ENCODE data around the gene B4GALT7.

B4GALT7 gene

GRCh38 chr5:177604116-177604521 is 4.2 kb downstream of the B4GALT7 start:
- TF ChIP-seq, protein P1, sequence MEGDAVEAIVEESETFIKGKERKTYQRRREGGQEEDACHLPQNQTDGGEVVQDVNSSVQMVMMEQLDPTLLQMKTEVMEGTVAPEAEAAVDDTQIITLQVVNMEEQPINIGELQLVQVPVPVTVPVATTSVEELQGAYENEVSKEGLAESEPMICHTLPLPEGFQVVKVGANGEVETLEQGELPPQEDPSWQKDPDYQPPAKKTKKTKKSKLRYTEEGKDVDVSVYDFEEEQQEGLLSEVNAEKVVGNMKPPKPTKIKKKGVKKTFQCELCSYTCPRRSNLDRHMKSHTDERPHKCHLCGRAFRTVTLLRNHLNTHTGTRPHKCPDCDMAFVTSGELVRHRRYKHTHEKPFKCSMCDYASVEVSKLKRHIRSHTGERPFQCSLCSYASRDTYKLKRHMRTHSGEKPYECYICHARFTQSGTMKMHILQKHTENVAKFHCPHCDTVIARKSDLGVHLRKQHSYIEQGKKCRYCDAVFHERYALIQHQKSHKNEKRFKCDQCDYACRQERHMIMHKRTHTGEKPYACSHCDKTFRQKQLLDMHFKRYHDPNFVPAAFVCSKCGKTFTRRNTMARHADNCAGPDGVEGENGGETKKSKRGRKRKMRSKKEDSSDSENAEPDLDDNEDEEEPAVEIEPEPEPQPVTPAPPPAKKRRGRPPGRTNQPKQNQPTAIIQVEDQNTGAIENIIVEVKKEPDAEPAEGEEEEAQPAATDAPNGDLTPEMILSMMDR (IDR thresholded peaks at IDR 0.05; ENCODE audit: low read depth, low read length), result no peak
- DNase-seq (ENCODE audit: low read depth in 2 of 2), result no peak
- no peak overlapping the region for H3K4me3 ChIP-seq (replicated peaks in 1 of 2; ENCODE audit: low read depth in 2 of 2, low read length in 2 of 2)

DNA sequence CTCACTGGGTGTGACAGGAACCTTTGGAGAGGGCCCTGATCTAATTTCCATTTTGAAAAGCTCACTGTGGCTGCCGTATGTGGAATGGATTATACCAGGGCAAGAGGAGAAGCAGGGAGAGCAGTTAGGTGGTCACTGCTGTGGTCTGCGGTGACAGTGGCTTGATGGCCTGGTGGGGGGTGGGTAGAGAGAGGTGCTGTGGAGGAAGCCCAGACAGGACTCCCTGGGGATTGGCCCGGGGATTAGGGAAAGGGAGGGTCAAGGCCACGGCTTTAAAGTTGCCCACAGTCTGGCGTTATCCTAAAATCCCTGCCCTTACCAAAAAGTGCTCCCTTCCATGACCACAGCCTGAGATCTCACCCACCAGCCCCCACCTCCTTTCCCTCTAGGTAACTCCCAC is 4.7 kb downstream of the B4GALT7 start:
- no peak for DNase-seq (ENCODE audit: low read depth in 2 of 2)
- H3K4me3 ChIP-seq (replicated peaks in 1 of 2; ENCODE audit: low read depth in 2 of 2, low read length in 2 of 2), result no peak overlapping the region
- TF ChIP-seq, protein P1 (IDR thresholded peaks at IDR 0.05; ENCODE audit: low read depth, low read length), result no peak

- no peak overlapping the region for H3K4me3 ChIP-seq (replicated peaks in 1 of 2; ENCODE audit: low read depth in 2 of 2, low read length in 2 of 2)
- TF ChIP-seq, protein P1 (IDR thresholded peaks at IDR 0.05; ENCODE audit: low read depth, low read length), result no peak
- DNase-seq (ENCODE audit: low read depth in 2 of 2), result no peak
These were observed 5.1 kb downstream of the B4GALT7 start for GRCh38 chr5:177605078-177605477.

DNA sequence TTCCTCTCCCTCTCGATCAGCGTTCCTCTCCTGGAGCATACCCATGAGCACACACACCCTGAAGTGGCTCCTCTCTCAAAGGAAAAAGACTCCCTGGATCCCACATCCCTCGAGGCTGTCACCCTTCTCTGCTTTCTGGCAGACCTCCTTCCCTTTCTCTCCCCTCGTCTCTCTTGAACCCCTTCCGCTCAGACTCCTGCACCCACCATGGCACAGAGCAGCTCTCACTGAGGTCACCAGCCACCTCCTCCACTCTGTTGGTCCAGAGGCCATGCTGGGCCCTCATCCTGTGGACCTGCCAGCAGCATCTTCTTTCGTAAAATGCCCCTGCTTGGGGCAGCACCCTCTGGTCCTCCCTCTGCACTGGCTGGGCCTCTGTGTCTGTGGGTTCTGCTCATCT is 5.7 kb downstream of the B4GALT7 start:
- no peak overlapping the region for H3K4me3 ChIP-seq (replicated peaks in 1 of 2; ENCODE audit: low read depth in 2 of 2, low read length in 2 of 2)
- no peak for DNase-seq (ENCODE audit: low read depth in 2 of 2)
- TF ChIP-seq, protein P1 (IDR thresholded peaks at IDR 0.05; ENCODE audit: low read depth, low read length), result no peak

DNA sequence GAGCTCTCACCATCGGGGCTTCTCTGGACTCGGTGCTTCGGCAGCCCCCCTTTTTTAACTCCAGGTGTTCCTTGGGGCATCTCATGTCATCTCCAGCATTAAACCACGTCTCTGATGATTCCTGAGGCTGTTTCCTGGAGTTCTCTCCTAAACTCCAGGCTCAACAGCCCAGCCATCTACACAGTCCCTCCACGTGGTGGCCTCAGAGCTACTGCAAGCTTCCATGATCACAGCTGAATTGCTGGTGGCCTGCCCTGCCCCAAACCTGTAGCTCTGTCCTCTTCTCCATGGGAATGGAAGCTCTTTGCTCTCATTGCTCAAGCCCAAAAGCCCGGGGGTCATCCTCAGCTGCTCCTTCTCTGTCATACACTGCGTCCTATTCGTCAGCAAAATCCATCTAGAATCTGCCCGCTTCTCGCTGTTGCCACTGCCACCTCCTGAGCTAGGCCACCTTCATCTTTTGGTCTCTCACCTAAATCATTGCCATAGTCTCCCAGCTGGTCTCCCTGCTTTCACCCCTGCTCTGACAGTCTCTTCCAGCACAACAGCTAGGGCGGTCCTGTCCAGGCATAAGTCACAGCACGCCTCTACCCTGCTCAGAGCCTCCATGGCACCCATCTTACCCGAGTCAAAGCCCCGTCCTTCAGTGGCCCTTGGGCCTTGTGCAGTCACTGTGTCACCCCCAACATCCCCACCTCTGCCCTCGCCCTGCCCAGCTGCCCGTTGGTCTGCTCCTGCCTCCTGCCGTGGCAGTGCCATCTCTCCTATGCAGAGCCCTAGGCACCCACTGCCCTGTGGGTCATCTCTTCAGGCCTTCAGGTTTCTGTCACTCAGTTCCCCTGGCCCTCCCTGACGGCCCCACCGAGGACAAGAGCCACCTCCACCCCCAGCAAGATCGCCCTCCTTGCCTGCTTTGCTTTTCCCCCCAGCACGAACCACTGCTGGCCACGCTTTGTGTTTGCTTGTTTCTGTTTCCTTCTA is 6.4 kb downstream of the B4GALT7 start:
- TF ChIP-seq, protein P1 (IDR thresholded peaks at IDR 0.05; ENCODE audit: low read depth, low read length), result no peak
- no peak for DNase-seq (ENCODE audit: low read depth in 2 of 2)

DNA sequence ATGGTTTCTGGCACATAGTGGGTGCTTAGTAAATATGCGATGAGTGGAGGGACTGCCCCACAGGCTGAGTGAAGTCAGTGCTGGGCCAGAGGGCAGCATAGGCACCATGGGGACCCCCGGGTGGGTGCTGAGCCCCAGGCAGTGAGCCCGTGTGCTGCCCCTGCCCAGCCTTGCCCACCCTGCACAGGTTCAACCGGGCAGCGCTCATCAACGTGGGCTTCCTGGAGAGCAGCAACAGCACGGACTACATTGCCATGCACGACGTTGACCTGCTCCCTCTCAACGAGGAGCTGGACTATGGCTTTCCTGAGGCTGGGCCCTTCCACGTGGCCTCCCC is 7.2 kb downstream of the B4GALT7 start:
- no peak overlapping the region for H3K4me3 ChIP-seq (replicated peaks in 1 of 2; ENCODE audit: low read depth in 2 of 2, low read length in 2 of 2)
- TF ChIP-seq, protein P1 (IDR thresholded peaks at IDR 0.05; ENCODE audit: low read depth, low read length), result no peak
- DNase-seq (ENCODE audit: low read depth in 2 of 2), result no peak

More for the DNA sequence above, 6.4 kb downstream of the B4GALT7 start:
- no peak overlapping the region for H3K4me3 ChIP-seq (replicated peaks in 1 of 2; ENCODE audit: low read depth in 2 of 2, low read length in 2 of 2)

Measured in cardiac fibroblast (primary cell).